ENCODE measurements around the gene COA1.
"Not testable (repeated sequence)": the region's sequence is repeated elsewhere in the genome, so short reads cannot be mapped to it uniquely, and the experiment has no call there.

Gene COA1

GRCh38 chr7:43758029-43758821 is 28.9 kb upstream of the COA1 start, which contains the start of gene BLVRA:
Gene BLVRA, plus strand, starts transcription at chr7:43758680. Its CDS starts 12,479 bp downstream, at chr7:43771159.
- peak; percentile 79 for DNase-seq (ENCODE audit: low spot score)

- no peak for DNase-seq (ENCODE audit: low spot score)
Measured at GRCh38 chr7:43757073-43757720, 27.9 kb upstream of the COA1 start.

GRCh38 chr7:43756368-43757072 is 27.2 kb upstream of the COA1 start:
- peak; percentile 89 for DNase-seq (ENCODE audit: low spot score)

- no peak for DNase-seq (ENCODE audit: low spot score)
Measured at GRCh38 chr7:43754596-43754995, 25.3 kb upstream of the COA1 start.

GRCh38 chr7:43753843-43754242 is 24.5 kb upstream of the COA1 start:
- DNase-seq (ENCODE audit: low spot score) = no peak

- DNase-seq (ENCODE audit: low spot score) = peak; percentile 34
Measured at GRCh38 chr7:43753271-43753810, 24.0 kb upstream of the COA1 start.

- DNase-seq (ENCODE audit: low spot score) = no peak
Measured at GRCh38 chr7:43752411-43752810, 23.1 kb upstream of the COA1 start.

GRCh38 chr7:43750016-43750887 is 20.9 kb upstream of the COA1 start:
- DNase-seq (ENCODE audit: low spot score) = no peak

- no peak for DNase-seq (ENCODE audit: low spot score)
Measured at GRCh38 chr7:43749383-43749940, 20.1 kb upstream of the COA1 start.

- DNase-seq (ENCODE audit: low spot score) = no peak
Measured at GRCh38 chr7:43747328-43748105, 18.2 kb upstream of the COA1 start.

GRCh38 chr7:43742692-43743091 is 13.4 kb upstream of the COA1 start:
- no peak for DNase-seq (ENCODE audit: low spot score)

GRCh38 chr7:43737467-43738127 is 8.3 kb upstream of the COA1 start:
- DNase-seq (ENCODE audit: low spot score) = no peak

- DNase-seq (ENCODE audit: low spot score) = no peak
Measured at GRCh38 chr7:43735802-43736603, 6.7 kb upstream of the COA1 start.

GRCh38 chr7:43735403-43735801 is 6.1 kb upstream of the COA1 start:
- DNase-seq (ENCODE audit: low spot score) = no peak

GRCh38 chr7:43734575-43735332 is 5.4 kb upstream of the COA1 start:
- not testable (repeated sequence) for DNase-seq (ENCODE audit: low spot score)

- not testable (repeated sequence) for DNase-seq (ENCODE audit: low spot score)
Measured at GRCh38 chr7:43731494-43731893, 2.2 kb upstream of the COA1 start.

GRCh38 chr7:43729924-43730248 is 563 bp upstream of the COA1 start:
- no peak for DNase-seq (ENCODE audit: low spot score)

GRCh38 chr7:43727494-43727893 is 1.8 kb downstream of the COA1 start:
- DNase-seq (ENCODE audit: low spot score) = no peak

Measured in AG08395 (cell line).